GM19238 (cell line): ENCODE data around the gene OLFML2A.

Experiments used
- DNase-seq: peaks from one replicate; pipeline ENCODE4 v3.0.0; 2011; ENCODE audit warnings: low spot score; ENCODE audit not compliant: insufficient read length

OLFML2A gene

GRCh38 chr9:124852829-124853531, 76.0 kb downstream of the OLFML2A start, which contains the start of gene WDR38:
Gene WDR38 (plus strand): TSS chr9:124853460. CDS start chr9:124853532, 72 bp downstream.
- peak; percentile 77 for DNase-seq

- DNase-seq, result no peak
Observed at GRCh38 chr9:124853605-124854143, 76.7 kb downstream of the OLFML2A start.

- DNase-seq, result no peak
Observed at GRCh38 chr9:124854161-124854560, 77.2 kb downstream of the OLFML2A start.

- DNase-seq, result no peak
Observed at GRCh38 chr9:124854822-124855221, 77.9 kb downstream of the OLFML2A start.

- no peak for DNase-seq
Observed at GRCh38 chr9:124855566-124855943, 78.6 kb downstream of the OLFML2A start.

- DNase-seq, result no peak
Observed at GRCh38 chr9:124855944-124856765, 79.2 kb downstream of the OLFML2A start.

GRCh38 chr9:124857533-124858162, 80.7 kb downstream of the OLFML2A start:
- DNase-seq, result no peak

- no peak for DNase-seq
Observed at GRCh38 chr9:124858330-124859046, 81.6 kb downstream of the OLFML2A start.

- no peak for DNase-seq
Observed at GRCh38 chr9:124859803-124860581, 83.1 kb downstream of the OLFML2A start.

GRCh38 chr9:124860582-124861341, 83.8 kb downstream of the OLFML2A start:
- no peak for DNase-seq

GRCh38 chr9:124861342-124862229, 84.7 kb downstream of the OLFML2A start, which contains the start of the genes ARPC5L and RPL35:
Gene ARPC5L (plus strand): TSS chr9:124862130. CDS start chr9:124869291, 7,161 bp downstream.
Gene RPL35 (minus strand): TSS chr9:124861957. CDS start chr9:124861912, 45 bp downstream.
- peak; percentile 98 for DNase-seq

GRCh38 chr9:124863371-124863871, 86.5 kb downstream of the OLFML2A start:
- no peak for DNase-seq
